ENCODE measurements around the gene NANS. TPM values are rescaled to one million over a fixed set of nuclear protein-coding genes. Genes with fewer than 3 reads are reported as not detected.
"Not testable (repeated sequence)": the region's sequence is repeated elsewhere in the genome, so short reads cannot be mapped to it uniquely, and the experiment has no call there.

NANS gene
- total RNA-seq, 1 experiment from 2014 or later: 77.9 TPM

DNA sequence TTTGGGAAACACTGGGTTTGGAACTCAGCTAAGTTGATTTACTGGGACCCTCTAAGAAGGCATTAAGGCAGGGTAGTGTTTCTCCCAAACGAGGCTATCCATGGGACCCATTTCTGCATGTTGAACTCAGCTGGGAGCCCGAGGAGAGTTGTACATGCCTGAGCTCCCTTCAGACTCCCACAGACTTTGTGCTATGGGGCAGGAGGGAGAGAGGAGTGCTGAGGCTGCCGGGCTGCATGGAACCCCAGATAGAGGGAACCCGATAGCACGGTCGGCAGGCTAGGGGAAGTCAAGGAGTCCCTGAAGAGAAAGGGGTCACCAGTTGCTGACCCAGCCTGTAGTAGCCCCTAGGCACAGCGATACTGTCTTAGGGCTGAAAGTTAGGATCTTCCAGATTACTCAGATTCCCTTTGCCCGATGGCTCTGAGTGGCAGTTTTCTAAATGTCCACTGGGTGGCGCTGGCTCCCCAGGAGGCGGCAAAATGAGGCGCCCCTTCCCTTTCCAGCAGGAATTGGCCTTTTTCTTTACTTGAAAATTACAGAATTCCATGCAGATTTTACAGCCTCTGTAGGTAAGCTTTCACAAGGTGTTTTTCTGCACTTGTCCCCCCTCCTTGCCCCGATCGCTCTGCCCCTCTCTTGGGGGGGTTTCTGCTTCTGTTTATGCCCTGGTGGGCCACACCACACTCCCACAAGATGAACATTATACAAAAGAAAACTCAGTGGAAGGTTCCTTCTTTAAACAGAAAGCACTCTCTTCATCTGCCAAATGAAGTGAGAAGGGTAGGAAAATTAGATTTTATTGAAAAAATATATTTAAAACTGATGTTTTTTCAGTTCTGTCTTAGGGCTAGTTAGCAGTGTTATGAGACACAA lies 17.8 kb downstream of the NANS start:
- no peaks in the 10 kb centered on the region for H3K27me3 ChIP-seq (ENCODE audit: low read length)
- no peak overlapping the region for H2AFZ ChIP-seq (ENCODE audit: low read length)
- H3K4me3 ChIP-seq (ENCODE audit: low read length): no peak overlapping the region
- peaks cover 3% of the 10 kb centered on the region for H3K4me1 ChIP-seq (ENCODE audit: low read length)
- no peak overlapping the region for H3K9ac ChIP-seq (ENCODE audit: low read length)
- H4K20me1 ChIP-seq (ENCODE audit: insufficient read depth, low read depth, low read length): no peaks in the 10 kb centered on the region
- no peaks in the 10 kb centered on the region for H3K9me3 ChIP-seq (ENCODE audit: low read length)
- H3K4me2 ChIP-seq (ENCODE audit: low read depth, low read length, poor library complexity, severe bottlenecking): no peak overlapping the region
- peaks cover 23% of the 10 kb centered on the region; the same call in 1 of the 2 replicates for H3K36me3 ChIP-seq (ENCODE audit: insufficient read depth, low read length)
- H3K9me2 ChIP-seq (replicated peaks; ENCODE audit: insufficient read depth, low read length): no peaks in the 10 kb centered on the region
- H3K27ac ChIP-seq (ENCODE audit: low read length): peak overlapping the region; percentile 49
- DNase-seq: peak; percentile 84
- peaks cover 48% of the 10 kb centered on the region for H3K79me2 ChIP-seq (ENCODE audit: low read length)

DNA sequence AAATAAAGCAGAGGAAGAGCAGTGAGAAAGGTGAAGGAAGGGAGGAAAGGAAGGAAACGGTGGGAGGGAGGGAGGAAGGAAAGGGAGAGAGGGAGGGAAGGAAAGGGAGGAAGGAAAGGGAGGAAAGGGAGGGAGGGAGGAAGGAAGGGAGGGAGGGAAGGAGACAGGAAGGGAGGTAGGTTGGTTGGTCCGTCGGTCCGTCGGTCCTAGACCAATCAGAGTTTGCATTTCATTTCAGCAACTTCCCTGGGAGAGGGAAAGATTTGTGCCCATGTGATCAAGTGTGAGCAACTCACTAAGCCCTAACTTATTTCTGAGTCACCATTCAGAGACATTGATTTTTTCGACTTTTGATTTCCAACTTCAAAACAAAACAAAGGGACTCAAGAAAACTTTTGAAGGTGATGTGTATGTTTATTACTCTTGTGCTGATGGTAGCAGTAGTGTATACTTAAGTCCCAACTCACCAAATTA lies 18.8 kb downstream of the NANS start:
- Histone ChIP-seq H3K4me2 (ENCODE audit: low read depth, low read length, poor library complexity, severe bottlenecking) (no peak overlapping the region), H3K9ac (ENCODE audit: low read length) (no peak overlapping the region), H3K4me3 (ENCODE audit: low read length) (no peak overlapping the region), H3K9me2 (replicated peaks; ENCODE audit: insufficient read depth, low read length) (no peaks in the 10 kb centered on the region), H3K27ac (ENCODE audit: low read length) (no peak overlapping the region), H3K79me2 (ENCODE audit: low read length) (peaks cover 43% of the 10 kb centered on the region), H2AFZ (ENCODE audit: low read length) (no peak overlapping the region), H3K4me1 (ENCODE audit: low read length) (peaks cover 3% of the 10 kb centered on the region), H3K9me3 (ENCODE audit: low read length) (no peaks in the 10 kb centered on the region), H4K20me1 (ENCODE audit: insufficient read depth, low read depth, low read length) (no peaks in the 10 kb centered on the region), H3K27me3 (ENCODE audit: low read length) (no peaks in the 10 kb centered on the region), H3K36me3 (ENCODE audit: insufficient read depth, low read length) (peaks cover 26% of the 10 kb centered on the region; the same call in 1 of the 2 replicates)
- DNase-seq: no peak

DNA sequence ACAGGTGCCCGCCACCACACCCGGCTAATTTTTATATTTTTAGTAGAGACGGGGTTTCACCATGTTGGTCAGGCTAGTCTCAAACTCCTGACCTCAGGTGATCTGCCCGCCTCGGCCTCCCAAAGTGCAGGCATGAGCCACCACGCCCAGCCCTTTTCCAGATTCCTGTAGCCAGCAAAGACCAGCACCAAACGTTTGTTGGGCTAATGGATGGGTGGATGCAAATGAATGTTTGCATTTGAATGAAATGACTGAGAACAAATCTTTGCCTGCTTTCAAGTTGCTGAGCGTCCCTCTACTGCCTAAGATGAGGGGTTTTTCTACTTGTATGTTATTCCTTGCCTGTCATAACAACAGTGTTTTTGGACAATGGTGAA lies 20.0 kb downstream of the NANS start:
- H3K9me3 ChIP-seq (ENCODE audit: low read length); H3K27me3 ChIP-seq (ENCODE audit: low read length); H3K4me3 ChIP-seq (ENCODE audit: low read length); H3K9me2 ChIP-seq (replicated peaks; ENCODE audit: insufficient read depth, low read length); H4K20me1 ChIP-seq (ENCODE audit: insufficient read depth, low read depth, low read length); H2AFZ ChIP-seq (ENCODE audit: low read length); H3K4me1 ChIP-seq (ENCODE audit: low read length); H3K27ac ChIP-seq (ENCODE audit: low read length); DNase-seq; H3K4me2 ChIP-seq (ENCODE audit: low read depth, low read length, poor library complexity, severe bottlenecking); H3K9ac ChIP-seq (ENCODE audit: low read length): not testable (repeated sequence)
- peaks cover 38% of the 10 kb centered on the region for H3K36me3 ChIP-seq (ENCODE audit: insufficient read depth, low read length)
- peaks cover 35% of the 10 kb centered on the region for H3K79me2 ChIP-seq (ENCODE audit: low read length)

DNA sequence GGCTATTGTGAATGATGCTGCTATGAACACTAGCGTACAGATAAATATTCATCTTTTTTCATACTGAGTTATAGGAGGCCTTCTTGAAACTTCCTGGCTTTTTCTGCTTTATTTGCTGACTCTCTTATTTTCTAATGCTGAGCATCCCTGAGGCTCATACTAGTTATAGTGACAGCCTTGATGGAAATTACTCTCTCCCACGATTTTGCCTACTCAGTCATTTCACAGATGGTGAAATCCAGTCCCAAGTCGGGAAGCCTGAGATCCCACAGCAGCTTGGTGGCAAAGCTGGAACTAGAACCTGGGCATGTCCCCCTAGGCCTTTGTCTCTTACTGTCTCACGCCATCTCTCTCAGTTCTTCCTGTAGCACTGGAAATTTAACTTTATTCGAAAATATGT lies 22.4 kb downstream of the NANS start:
- Histone ChIP-seq H3K4me3 (ENCODE audit: low read length) (no peak overlapping the region), H3K36me3 (ENCODE audit: insufficient read depth, low read length) (peaks cover 47% of the 10 kb centered on the region)
- DNase-seq: no peak

DNA sequence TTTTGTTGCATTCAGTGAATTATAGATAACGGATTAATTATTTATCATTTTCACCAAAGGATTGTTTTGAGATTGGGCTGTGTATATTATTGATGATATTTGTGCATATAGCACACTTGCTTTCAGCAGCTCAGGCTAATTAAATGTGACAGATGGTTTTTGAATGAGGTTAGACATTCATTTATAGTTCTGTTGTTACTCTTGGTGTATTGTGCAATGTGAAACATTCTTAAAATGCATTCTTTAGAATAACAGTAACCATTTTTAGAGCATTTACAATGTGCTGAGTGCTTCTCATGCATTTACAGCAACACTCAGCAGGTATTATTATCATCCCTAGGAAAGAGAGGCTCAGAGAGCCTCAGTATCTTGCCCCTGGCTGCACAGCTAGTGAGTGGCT lies 23.8 kb downstream of the NANS start:
- Histone ChIP-seq H3K36me3 (ENCODE audit: insufficient read depth, low read length) (peaks cover 50% of the 10 kb centered on the region), H3K4me1 (ENCODE audit: low read length) (peaks cover under 1% of the 10 kb centered on the region), H4K20me1 (ENCODE audit: insufficient read depth, low read depth, low read length) (no peaks in the 10 kb centered on the region), H3K9me2 (replicated peaks; ENCODE audit: insufficient read depth, low read length) (no peaks in the 10 kb centered on the region), H3K27ac (ENCODE audit: low read length) (no peak overlapping the region), H2AFZ (ENCODE audit: low read length) (no peak overlapping the region), H3K4me2 (ENCODE audit: low read depth, low read length, poor library complexity, severe bottlenecking) (no peak overlapping the region), H3K9ac (ENCODE audit: low read length) (no peak overlapping the region), H3K9me3 (ENCODE audit: low read length) (no peaks in the 10 kb centered on the region), H3K79me2 (ENCODE audit: low read length) (peaks cover 17% of the 10 kb centered on the region), H3K27me3 (ENCODE audit: low read length) (no peaks in the 10 kb centered on the region), H3K4me3 (ENCODE audit: low read length) (no peak overlapping the region)
- no peak for DNase-seq

More for the DNA sequence above, 22.4 kb downstream of the NANS start:
- Histone ChIP-seq H3K9ac (ENCODE audit: low read length) (no peak overlapping the region), H3K27me3 (ENCODE audit: low read length) (no peaks in the 10 kb centered on the region), H3K4me2 (ENCODE audit: low read depth, low read length, poor library complexity, severe bottlenecking) (no peak overlapping the region), H3K9me3 (ENCODE audit: low read length) (no peaks in the 10 kb centered on the region), H2AFZ (ENCODE audit: low read length) (no peak overlapping the region), H4K20me1 (ENCODE audit: insufficient read depth, low read depth, low read length) (no peaks in the 10 kb centered on the region), H3K27ac (ENCODE audit: low read length) (no peak overlapping the region), H3K79me2 (ENCODE audit: low read length) (peaks cover 30% of the 10 kb centered on the region), H3K4me1 (ENCODE audit: low read length) (peaks cover 3% of the 10 kb centered on the region), H3K9me2 (replicated peaks; ENCODE audit: insufficient read depth, low read length) (no peaks in the 10 kb centered on the region)

DNA sequence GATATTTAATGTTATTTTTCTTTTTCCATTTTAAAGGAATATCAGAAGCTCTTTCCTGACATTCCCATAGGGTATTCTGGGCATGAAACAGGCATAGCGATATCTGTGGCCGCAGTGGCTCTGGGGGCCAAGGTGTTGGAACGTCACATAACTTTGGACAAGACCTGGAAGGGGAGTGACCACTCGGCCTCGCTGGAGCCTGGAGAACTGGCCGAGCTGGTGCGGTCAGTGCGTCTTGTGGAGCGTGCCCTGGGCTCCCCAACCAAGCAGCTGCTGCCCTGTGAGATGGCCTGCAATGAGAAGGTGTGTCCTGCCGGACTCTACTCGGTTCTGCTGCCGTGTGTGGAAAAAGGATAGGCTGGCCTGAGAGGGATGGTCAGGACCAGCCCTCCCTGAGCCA lies 24.2 kb downstream of the NANS start:
- no peak overlapping the region for H2AFZ ChIP-seq (ENCODE audit: low read length)
- H3K36me3 ChIP-seq (ENCODE audit: insufficient read depth, low read length): peaks cover 45% of the 10 kb centered on the region
- H3K4me3 ChIP-seq (ENCODE audit: low read length): no peak overlapping the region
- no peaks in the 10 kb centered on the region for H3K27me3 ChIP-seq (ENCODE audit: low read length)
- H3K9me3 ChIP-seq (ENCODE audit: low read length): no peaks in the 10 kb centered on the region
- H3K4me1 ChIP-seq (ENCODE audit: low read length): peaks cover 5% of the 10 kb centered on the region
- H3K9ac ChIP-seq (ENCODE audit: low read length): no peak overlapping the region
- H3K4me2 ChIP-seq (ENCODE audit: low read depth, low read length, poor library complexity, severe bottlenecking): no peak overlapping the region
- no peaks in the 10 kb centered on the region for H3K9me2 ChIP-seq (replicated peaks; ENCODE audit: insufficient read depth, low read length)
- H4K20me1 ChIP-seq (ENCODE audit: insufficient read depth, low read depth, low read length): no peaks in the 10 kb centered on the region
- H3K27ac ChIP-seq (ENCODE audit: low read length): no peak overlapping the region
- no peak for DNase-seq
- H3K79me2 ChIP-seq (ENCODE audit: low read length): peaks cover 13% of the 10 kb centered on the region

DNA sequence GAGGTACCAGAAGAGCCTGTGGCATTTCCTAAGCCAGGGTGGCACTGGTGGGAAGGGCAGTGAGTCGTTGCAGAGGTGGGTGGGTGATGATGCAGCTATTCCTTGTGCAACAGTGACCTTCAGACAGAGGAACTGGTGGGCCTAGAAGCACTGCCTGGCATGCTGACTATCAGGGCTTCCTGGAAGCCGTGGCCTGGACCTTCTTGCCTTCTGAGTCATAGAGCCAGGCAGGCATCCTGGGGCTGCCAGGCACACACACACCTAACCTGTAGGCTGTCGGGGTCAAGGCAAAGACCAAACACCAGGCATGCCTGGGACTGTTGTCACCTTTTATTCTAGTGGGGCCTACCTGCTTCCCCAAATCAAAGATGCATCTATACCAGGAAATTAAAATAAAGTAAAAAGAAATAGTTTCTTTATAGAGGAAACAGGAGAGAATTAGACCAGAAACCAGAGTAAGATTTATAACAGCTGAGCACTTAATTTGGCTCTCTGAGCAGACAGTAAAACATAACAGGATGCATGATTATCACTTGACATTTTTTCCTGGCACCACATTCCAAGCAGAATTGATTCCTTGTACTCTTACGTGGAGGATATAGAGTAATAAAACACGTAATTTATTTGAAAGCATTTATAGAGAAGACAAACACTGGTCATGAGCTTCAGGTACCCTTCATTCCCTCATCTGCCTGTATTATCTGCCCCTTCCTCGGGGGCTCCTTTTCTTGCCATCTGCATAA lies 25.1 kb downstream of the NANS start:
- Histone ChIP-seq H3K27me3 (ENCODE audit: low read length) (no peaks in the 10 kb centered on the region), H3K9ac (ENCODE audit: low read length) (no peak overlapping the region), H3K9me3 (ENCODE audit: low read length) (no peaks in the 10 kb centered on the region), H4K20me1 (ENCODE audit: insufficient read depth, low read depth, low read length) (no peaks in the 10 kb centered on the region), H3K27ac (ENCODE audit: low read length) (no peak overlapping the region), H3K9me2 (replicated peaks; ENCODE audit: insufficient read depth, low read length) (no peaks in the 10 kb centered on the region), H2AFZ (ENCODE audit: low read length) (no peak overlapping the region), H3K4me2 (ENCODE audit: low read depth, low read length, poor library complexity, severe bottlenecking) (no peak overlapping the region), H3K4me3 (ENCODE audit: low read length) (no peak overlapping the region), H3K79me2 (ENCODE audit: low read length) (peaks cover 8% of the 10 kb centered on the region), H3K4me1 (ENCODE audit: low read length) (peaks cover 10% of the 10 kb centered on the region), H3K36me3 (ENCODE audit: insufficient read depth, low read length) (peaks cover 42% of the 10 kb centered on the region)
- no peak for DNase-seq

DNA sequence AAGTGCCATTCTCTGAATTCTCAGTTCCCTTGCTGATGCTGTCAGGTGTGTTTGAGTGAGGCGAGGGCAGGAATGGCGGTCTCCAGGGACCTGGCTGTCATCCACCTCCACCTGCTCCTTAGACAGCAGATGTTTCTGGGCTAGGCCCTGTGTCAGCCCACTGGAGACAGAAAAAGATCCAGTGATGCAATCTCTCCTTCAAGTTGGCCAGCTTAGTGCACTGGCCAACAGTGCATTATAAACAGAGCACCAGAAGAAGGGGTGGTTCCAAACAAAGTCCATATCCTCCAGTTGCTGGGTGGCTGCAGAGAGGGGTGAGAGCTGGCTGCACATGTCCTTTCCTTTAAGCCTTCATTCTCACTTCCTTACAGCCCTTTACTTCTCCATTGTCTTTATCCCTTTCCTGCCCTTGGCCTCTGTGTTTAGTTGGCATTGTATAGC lies 26.5 kb downstream of the NANS start:
- H3K9me3 ChIP-seq (ENCODE audit: low read length): no peaks in the 10 kb centered on the region
- no peak overlapping the region for H3K27ac ChIP-seq (ENCODE audit: low read length)
- H3K36me3 ChIP-seq (ENCODE audit: insufficient read depth, low read length): peaks cover 37% of the 10 kb centered on the region

More for the DNA sequence above, 26.5 kb downstream of the NANS start:
- Histone ChIP-seq H2AFZ (ENCODE audit: low read length) (no peak overlapping the region), H3K4me1 (ENCODE audit: low read length) (peaks cover 10% of the 10 kb centered on the region), H4K20me1 (ENCODE audit: insufficient read depth, low read depth, low read length) (no peaks in the 10 kb centered on the region), H3K79me2 (ENCODE audit: low read length) (no peaks in the 10 kb centered on the region), H3K4me3 (ENCODE audit: low read length) (no peak overlapping the region), H3K27me3 (ENCODE audit: low read length) (no peaks in the 10 kb centered on the region), H3K9ac (ENCODE audit: low read length) (no peak overlapping the region), H3K4me2 (ENCODE audit: low read depth, low read length, poor library complexity, severe bottlenecking) (no peak overlapping the region), H3K9me2 (replicated peaks; ENCODE audit: insufficient read depth, low read length) (no peaks in the 10 kb centered on the region)
- DNase-seq: no peak

All from Karpas-422 (cell line).